SK-N-SH treated with all-trans-retinoic acid at 6 μM for 48 hours (cell line): ENCODE results near the gene ELOVL5.

ENCODE experiments used
- ATAC-seq: fragments of 200-7000 bp; cut with Tn5 transposase; 3 replicates; pipeline ENCODE4 v1.9.1; 2020; ENCODE audit warnings: mild to moderate bottlenecking, moderate library complexity
- ARNTL ChIP-seq: fragments of 450-650 bp; formaldehyde crosslinking; IDR thresholded peaks from 2 replicates; pipeline ENCODE4 v1.5.0; 2020; ENCODE audit warnings: low read depth, mild to moderate bottlenecking, moderate library complexity, borderline replicate concordance
- BACH2 ChIP-seq: fragments of 250-450 bp; sonication (Bioruptor Pico); IDR thresholded peaks from 2 replicates; pipeline ENCODE4 v1.9.0; 2021; ENCODE audit warnings: mild to moderate bottlenecking, borderline replicate concordance
- CREB5 ChIP-seq: fragments of 250-450 bp; sonication (Bioruptor Pico); IDR thresholded peaks from 2 replicates; pipeline ENCODE4 v1.5.1; 2020; ENCODE audit warnings: low read depth, mild to moderate bottlenecking, moderate library complexity
- CSDC2 ChIP-seq: fragments of 250-450 bp; sonication (Bioruptor Pico); IDR thresholded peaks from 2 replicates; pipeline ENCODE4 v1.5.0; 2020; ENCODE audit warnings: mild to moderate bottlenecking, moderate library complexity
- CSRNP3 ChIP-seq: fragments of 250-450 bp; sonication (Bioruptor Pico); IDR thresholded peaks from 2 replicates; pipeline ENCODE4 v1.5.1; 2021; ENCODE audit warnings: mild to moderate bottlenecking, moderate library complexity
- ESRRG ChIP-seq: fragments of 250-450 bp; sonication (Bioruptor Pico); IDR thresholded peaks from 2 replicates; pipeline ENCODE4 v1.6.1; 2021; ENCODE audit warnings: mild to moderate bottlenecking
- GLIS3 ChIP-seq: fragments of 250-450 bp; sonication (Bioruptor Pico); IDR thresholded peaks from 2 replicates; pipeline ENCODE4 v1.5.0; 2020; ENCODE audit warnings: mild to moderate bottlenecking, moderate library complexity
- ISL1 ChIP-seq: fragments of 250-450 bp; sonication (Bioruptor Pico); IDR thresholded peaks from 2 replicates; pipeline ENCODE4 v2.1.2; 2022; ENCODE audit warnings: mild to moderate bottlenecking, moderate library complexity
- OSR1 ChIP-seq: fragments of 250-450 bp; sonication (Bioruptor Pico); IDR thresholded peaks from 2 replicates; pipeline ENCODE4 v1.8.0; 2022; ENCODE audit warnings: moderate library complexity, mild to moderate bottlenecking, inconsistent platforms
- PATZ1 ChIP-seq: fragments of 250-450 bp; sonication (Bioruptor Pico); IDR thresholded peaks from 2 replicates; pipeline ENCODE4 v1.8.0; 2020; ENCODE audit warnings: mild to moderate bottlenecking, moderate library complexity, borderline replicate concordance
- POU6F1 ChIP-seq: fragments of 250-450 bp; sonication (Bioruptor Pico); IDR thresholded peaks from 2 replicates; pipeline ENCODE4 v1.8.0; 2021; ENCODE audit warnings: low read depth, mild to moderate bottlenecking, moderate library complexity, borderline replicate concordance
- PPARA ChIP-seq: fragments of 250-450 bp; sonication (Bioruptor Pico); IDR thresholded peaks from 2 replicates; pipeline ENCODE4 v1.5.0; 2020; ENCODE audit warnings: mild to moderate bottlenecking, borderline replicate concordance
- RARB ChIP-seq: fragments of 250-450 bp; sonication (Bioruptor Pico); IDR thresholded peaks from 2 replicates; pipeline ENCODE4 v1.8.0; 2021; ENCODE audit warnings: mild to moderate bottlenecking, moderate library complexity
- TOX ChIP-seq: fragments of 250-450 bp; sonication (Bioruptor Pico); IDR thresholded peaks from 2 replicates; pipeline ENCODE4 v1.8.0; 2021; ENCODE audit warnings: mild to moderate bottlenecking, moderate library complexity, borderline replicate concordance
- TSHZ2 ChIP-seq: fragments of 250-450 bp; sonication (Bioruptor Pico); IDR thresholded peaks from 2 replicates; pipeline ENCODE4 v1.5.0; 2020; ENCODE audit warnings: mild to moderate bottlenecking, moderate library complexity
- ZC3H10 ChIP-seq: fragments of 250-450 bp; sonication (Bioruptor Pico); IDR thresholded peaks from 2 replicates; pipeline ENCODE4 v1.5.1; 2021; ENCODE audit warnings: mild to moderate bottlenecking, moderate library complexity
- ZFP3 ChIP-seq: fragments of 250-450 bp; sonication (Bioruptor Pico); IDR thresholded peaks from 2 replicates; pipeline ENCODE4 v1.5.0; 2020; ENCODE audit warnings: mild to moderate bottlenecking, moderate library complexity
- ZFP30 ChIP-seq: fragments of 450-650 bp; formaldehyde crosslinking; IDR thresholded peaks from 2 replicates; pipeline ENCODE4 v1.5.0; 2022; ENCODE audit warnings: mild to moderate bottlenecking, moderate library complexity
- ZNF565 ChIP-seq: fragments of 450-650 bp; formaldehyde crosslinking; conservative IDR thresholded peaks from 2 replicates; pipeline ENCODE4 v1.5.0; 2020; ENCODE audit warnings: low read depth, mild to moderate bottlenecking, moderate library complexity
- ZNF70 ChIP-seq: fragments of 450-650 bp; formaldehyde crosslinking; IDR thresholded peaks from 2 replicates; pipeline ENCODE4 v1.5.0; 2020; ENCODE audit warnings: mild to moderate bottlenecking, moderate library complexity
- ZNF8 ChIP-seq: fragments of 450-650 bp; formaldehyde crosslinking; IDR thresholded peaks from 2 replicates; pipeline ENCODE4 v1.5.0; 2020; ENCODE audit warnings: mild to moderate bottlenecking, moderate library complexity

ELOVL5 gene

GRCh38 chr6:53376661-53377226, 28.0 kb upstream of the ELOVL5 start:
- no peak for ATAC-seq
- TF ChIP-seq ZFP3 (CRISPR knock-in tag) (no peak), TSHZ2 (CRISPR knock-in tag) (no peak), RARB (CRISPR knock-in tag) (no peak), CSDC2 (CRISPR knock-in tag) (no peak), TOX (CRISPR knock-in tag) (no peak), ISL1 (CRISPR knock-in tag) (no peak), CREB5 (CRISPR knock-in tag) (no peak), ZC3H10 (no peak), BACH2 (no peak), ZNF8 (CRISPR knock-in tag) (no peak)
- TF ChIP-seq, all 23 proteins: peak for 0

- no peak for TF ChIP-seq RARB (CRISPR knock-in tag)
- TF ChIP-seq ZFP3 (CRISPR knock-in tag): no peak
- no peak for TF ChIP-seq CSRNP3 (CRISPR knock-in tag)
- no peak for TF ChIP-seq ARNTL (CRISPR knock-in tag)
- no peak for TF ChIP-seq TSHZ2 (CRISPR knock-in tag)
- no peak for TF ChIP-seq GLIS3
- no peak for TF ChIP-seq CREB5 (CRISPR knock-in tag)
- no peak for TF ChIP-seq POU6F1
- no peak for TF ChIP-seq ZNF565 (CRISPR knock-in tag)
- TF ChIP-seq OSR1 (CRISPR knock-in tag): no peak
- TF ChIP-seq ESRRG: no peak
- no peak for TF ChIP-seq CSDC2 (CRISPR knock-in tag)
- TF ChIP-seq ISL1 (CRISPR knock-in tag): no peak
- TF ChIP-seq TOX (CRISPR knock-in tag): no peak
- TF ChIP-seq PATZ1 (CRISPR knock-in tag): no peak
- TF ChIP-seq ZNF8 (CRISPR knock-in tag): no peak
- no peak for TF ChIP-seq BACH2
- TF ChIP-seq ZNF70 (CRISPR knock-in tag): no peak
- TF ChIP-seq ZFP30 (CRISPR knock-in tag): no peak
- no peak for TF ChIP-seq PPARA
- ATAC-seq: no peak
These were observed 27.1 kb upstream of the ELOVL5 start for GRCh38 chr6:53375847-53376246.
